Ramos (cell line): ENCODE results near the gene COQ6.
"Not testable (repeated sequence)": the region's sequence is repeated elsewhere in the genome, so short reads cannot be mapped to it uniquely, and the experiment has no call there.

Experiments used
- in situ Hi-C: fragments of 300-500 bp; cut with MboI; formaldehyde crosslinking; loops from one replicate; pipeline ENCODE4 v1.14.3; 2022; ENCODE audit warnings: low sequenced_read_pairs; ENCODE audit not compliant: unreplicated experiment

The COQ6 gene

GRCh38 chr14:73976125-73976524, 26.0 kb downstream of the COQ6 start:
- in situ Hi-C loops = no loop called here

GRCh38 chr14:73977896-73978295, 27.8 kb downstream of the COQ6 start:
- in situ Hi-C loops = no loop called here

- in situ Hi-C loops = no loop called here
Observed at GRCh38 chr14:73988065-73988464, 38.0 kb downstream of the COQ6 start.

GRCh38 chr14:73988656-73989055, 38.6 kb downstream of the COQ6 start:
- in situ Hi-C loops = not testable (repeated sequence)

- in situ Hi-C loops = no loop called here
Observed at GRCh38 chr14:73991092-73991491, 41.0 kb downstream of the COQ6 start.

GRCh38 chr14:73994926-73995325, 44.8 kb downstream of the COQ6 start:
- in situ Hi-C loops = not testable (repeated sequence)

- in situ Hi-C loops = no loop called here
Observed at GRCh38 chr14:73995977-73996378, 45.9 kb downstream of the COQ6 start.

- in situ Hi-C loops = no loop called here
Observed at GRCh38 chr14:73996731-73997107, 46.6 kb downstream of the COQ6 start.

GRCh38 chr14:73997108-73997943, 47.2 kb downstream of the COQ6 start:
- in situ Hi-C loops = no loop called here

GRCh38 chr14:73997944-73998447, 47.9 kb downstream of the COQ6 start:
- in situ Hi-C loops = no loop called here

GRCh38 chr14:73998726-73999125, 48.6 kb downstream of the COQ6 start:
- in situ Hi-C loops = no loop called here

- in situ Hi-C loops = not testable (repeated sequence)
Observed at GRCh38 chr14:74005664-74006063, 55.6 kb downstream of the COQ6 start.

GRCh38 chr14:74008843-74009499, 58.9 kb downstream of the COQ6 start:
- in situ Hi-C loops = no loop called here
